ENCODE results near the gene STAB1.

Gene STAB1

DNA sequence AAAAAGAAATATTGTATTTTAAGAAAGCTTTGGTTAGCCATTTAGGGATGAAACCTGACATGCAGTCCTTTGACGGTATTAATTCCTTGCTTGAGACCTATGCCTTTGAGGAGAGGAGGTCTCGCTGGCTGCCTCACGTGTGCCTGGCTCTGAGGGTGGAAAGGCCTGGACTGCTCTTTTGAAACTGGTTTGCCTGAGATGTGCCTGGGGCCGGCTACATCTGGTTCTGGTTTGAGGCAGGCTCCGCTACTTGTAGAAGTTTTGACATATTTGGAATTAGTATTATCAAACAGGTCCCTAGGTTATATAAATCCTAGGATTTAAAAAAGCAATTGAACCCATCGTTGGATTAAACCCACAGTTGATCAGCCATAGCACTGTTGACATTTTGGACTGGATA is 33.3 kb upstream of the STAB1 start:
- no peak for DNase-seq

DNA sequence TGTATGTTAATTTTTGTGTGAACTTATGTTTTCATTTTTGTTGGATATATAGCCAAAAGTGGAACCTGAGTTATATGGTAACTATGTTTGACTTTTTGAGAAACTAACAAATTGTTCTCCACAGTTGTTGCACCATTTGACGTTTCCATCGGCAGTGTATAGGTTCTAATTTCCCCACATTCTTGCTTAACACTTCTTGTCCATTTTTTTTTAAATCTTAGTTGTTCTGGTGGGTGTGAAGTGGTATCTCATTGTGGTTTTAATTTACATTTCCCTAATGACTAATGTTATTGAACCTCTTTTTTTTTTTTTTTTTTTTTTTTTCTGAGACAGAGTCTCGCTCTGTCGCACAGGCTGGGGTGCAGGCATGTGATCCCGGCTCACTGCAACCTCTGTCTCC is 31.7 kb upstream of the STAB1 start:
- DNase-seq, result no peak

DNA sequence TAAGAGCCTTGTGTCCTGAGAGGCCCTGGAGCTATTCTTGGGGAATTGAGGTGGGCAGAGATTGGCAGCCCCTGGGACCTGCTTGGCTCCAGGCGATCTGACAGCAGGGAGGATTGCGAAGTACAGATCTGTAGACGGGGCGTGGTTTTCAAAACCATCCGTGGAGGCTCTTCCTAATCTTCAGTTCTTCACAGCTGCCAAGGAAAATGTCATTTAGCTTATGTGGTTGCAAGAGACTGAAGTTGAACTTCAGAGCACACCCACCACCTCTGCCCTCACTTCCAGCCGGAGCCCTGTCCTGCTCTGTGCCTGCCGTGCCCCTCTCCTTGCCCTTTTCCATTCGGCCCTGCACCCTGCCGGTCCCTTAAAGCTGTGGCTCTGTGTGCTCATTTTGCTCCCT is 26.8 kb upstream of the STAB1 start:
- no peak for DNase-seq

- no peak for DNase-seq
Measured at GRCh38 chr3:52469001-52469400, 26.1 kb upstream of the STAB1 start.

DNA sequence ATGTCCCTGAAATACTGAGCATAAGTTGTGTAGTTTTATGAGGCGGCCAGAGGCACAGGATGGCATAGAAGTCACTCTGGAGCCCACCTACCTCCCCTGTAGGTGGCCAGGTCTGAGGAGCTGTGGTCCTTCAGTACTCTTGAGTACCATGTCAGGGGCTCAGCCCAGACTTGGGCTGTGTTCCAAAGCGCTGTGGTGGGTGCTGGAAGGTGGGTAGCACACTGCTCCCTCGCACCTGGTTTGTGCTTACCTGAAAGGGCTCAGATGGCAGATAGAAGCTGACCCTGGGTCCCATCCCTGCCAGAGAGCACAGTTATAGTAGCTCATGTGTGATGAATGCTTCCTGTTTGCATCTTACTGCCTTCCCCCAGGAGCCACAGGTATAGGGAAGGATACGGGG is 24.2 kb upstream of the STAB1 start:
- DNase-seq, result no peak

DNA sequence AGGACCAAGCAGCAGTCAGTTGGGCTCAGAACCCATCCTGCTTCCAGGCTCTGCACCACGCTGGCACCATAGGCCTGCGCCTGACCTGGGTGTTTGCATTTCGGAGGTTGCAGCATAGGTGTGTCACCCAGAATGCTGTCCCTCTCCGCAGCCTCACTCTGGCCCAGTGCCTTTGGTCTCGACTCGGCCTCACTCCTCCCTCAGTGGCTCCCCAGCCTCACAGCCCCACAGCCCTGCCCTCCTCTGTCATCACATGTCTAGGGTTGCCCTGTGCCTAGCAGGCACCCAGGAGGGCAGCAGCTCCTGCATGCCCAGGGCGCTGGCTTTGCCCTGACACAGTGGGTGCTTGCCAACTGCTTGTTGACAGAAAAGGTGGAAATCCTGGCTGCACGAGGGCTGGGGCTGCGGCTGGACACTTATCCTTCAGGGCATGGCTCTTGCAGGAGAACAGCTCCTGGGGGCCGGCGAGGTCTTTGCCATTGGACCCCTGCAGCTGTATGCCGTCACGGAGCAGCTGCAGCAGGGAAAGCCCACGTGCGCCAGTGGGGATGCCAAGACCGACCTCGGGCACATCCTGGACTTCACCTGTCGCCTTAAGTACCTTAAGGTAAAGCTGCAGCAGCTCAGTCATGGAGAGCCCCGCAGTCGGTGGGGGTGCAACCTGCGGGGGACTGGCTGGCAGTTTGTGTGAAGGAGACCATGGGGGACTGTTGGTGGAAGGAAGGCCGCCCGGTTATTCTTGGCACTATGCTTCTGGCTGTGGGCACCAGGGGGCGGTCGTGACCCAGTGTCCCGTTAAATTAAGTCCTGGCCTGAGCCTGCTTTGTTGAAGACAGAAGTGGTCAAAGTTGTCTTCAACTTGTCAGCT is 23.5 kb upstream of the STAB1 start:
- no peak for DNase-seq

DNA sequence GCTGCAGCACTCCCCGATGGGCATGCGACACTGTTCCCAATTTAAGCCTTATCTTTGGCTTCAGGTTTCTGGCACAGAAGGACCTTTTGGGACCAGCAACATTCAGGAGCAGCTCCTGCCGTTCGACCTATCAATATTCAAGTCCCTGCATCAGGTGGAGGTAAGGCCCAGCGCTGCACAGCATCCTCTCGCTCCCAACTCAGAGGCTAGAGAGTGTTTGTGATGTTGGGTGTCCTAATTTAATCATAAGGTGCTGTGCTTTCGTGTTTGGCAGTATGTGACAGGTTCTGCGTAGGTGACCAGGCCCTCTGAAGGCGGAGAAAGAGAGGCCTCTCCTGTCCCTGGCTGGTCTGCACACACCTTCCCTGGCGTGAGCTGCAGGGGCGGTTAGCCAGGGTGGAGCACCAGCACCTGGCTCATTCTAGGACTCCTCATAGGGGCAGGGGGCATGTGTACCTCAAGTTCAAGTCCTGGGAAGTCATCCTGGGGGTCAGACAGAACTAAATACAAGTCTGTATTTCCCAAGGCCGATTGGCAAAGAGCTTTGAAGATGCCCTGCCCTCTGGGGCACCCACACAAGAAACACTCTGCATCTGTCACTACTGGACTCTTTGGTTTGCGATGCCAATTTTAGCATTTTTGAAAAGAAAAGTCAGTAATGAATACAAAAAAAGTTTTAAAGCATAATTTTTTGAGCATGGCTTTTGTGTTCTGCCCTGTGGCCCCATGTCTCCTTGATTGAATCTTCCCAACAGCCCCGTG is 22.7 kb upstream of the STAB1 start:
- no peak for DNase-seq

- no peak for DNase-seq
Measured at GRCh38 chr3:52473026-52473425, 22.1 kb upstream of the STAB1 start.

- no peak for DNase-seq
Measured at GRCh38 chr3:52477076-52477795, 17.9 kb upstream of the STAB1 start.

DNA sequence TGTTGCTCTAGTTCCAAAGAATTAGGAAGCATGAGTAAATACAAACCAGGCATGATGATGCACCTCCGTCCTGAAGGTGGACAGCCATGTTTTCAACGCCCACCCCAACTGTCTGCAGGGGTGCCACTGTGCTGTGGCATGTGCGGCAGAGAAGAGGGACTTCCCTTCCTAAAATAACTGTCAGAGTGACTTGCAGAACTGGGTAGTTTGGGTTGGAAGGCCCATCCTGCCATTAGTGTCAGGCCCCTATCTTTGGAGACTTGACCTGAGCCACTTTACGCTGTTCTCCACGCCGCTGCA is 17.4 kb upstream of the STAB1 start:
- DNase-seq, result no peak

DNA sequence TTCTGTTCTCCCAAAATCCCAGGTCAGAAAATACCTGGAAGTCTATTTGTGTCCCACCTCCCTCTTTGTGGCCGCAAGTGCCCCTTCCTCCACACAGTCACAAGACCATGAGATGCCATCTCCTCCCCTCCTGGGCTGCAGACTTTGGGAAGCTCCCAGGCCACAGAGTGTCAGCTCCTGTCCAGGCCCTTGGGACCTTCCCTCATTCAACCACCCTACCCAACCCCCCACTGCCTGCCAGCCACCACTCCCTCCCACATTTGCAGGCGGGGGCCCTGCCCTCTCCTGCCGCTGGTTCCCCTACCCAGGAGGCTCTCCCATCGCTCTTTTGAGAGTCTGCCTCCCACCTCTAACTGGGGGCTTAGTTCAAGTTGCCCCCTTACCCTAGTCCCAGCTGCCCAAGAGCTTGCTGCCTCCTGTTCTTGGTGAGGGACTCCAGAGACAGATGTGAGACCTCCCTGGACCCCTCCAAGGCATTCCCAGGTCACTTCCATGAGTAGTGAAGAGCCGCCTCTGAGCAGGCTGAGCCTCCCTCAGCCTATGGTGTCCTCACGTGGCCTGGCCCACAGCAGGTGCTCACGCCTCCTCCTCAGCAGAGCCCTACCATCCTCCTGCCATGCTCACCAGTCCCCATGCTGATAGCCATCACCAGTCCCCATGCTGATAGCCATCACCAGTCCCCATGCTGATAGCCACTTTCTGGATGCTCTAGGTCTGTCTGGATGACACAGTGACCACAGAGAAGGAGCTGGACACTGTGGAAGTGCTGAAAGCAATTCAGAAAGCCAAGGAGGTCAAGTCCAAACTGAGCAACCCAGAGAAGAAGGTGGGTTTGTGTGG is 15.9 kb upstream of the STAB1 start:
- no peak for DNase-seq

GRCh38 chr3:52479877-52480575 is 15.1 kb upstream of the STAB1 start:
- no peak for DNase-seq

DNA sequence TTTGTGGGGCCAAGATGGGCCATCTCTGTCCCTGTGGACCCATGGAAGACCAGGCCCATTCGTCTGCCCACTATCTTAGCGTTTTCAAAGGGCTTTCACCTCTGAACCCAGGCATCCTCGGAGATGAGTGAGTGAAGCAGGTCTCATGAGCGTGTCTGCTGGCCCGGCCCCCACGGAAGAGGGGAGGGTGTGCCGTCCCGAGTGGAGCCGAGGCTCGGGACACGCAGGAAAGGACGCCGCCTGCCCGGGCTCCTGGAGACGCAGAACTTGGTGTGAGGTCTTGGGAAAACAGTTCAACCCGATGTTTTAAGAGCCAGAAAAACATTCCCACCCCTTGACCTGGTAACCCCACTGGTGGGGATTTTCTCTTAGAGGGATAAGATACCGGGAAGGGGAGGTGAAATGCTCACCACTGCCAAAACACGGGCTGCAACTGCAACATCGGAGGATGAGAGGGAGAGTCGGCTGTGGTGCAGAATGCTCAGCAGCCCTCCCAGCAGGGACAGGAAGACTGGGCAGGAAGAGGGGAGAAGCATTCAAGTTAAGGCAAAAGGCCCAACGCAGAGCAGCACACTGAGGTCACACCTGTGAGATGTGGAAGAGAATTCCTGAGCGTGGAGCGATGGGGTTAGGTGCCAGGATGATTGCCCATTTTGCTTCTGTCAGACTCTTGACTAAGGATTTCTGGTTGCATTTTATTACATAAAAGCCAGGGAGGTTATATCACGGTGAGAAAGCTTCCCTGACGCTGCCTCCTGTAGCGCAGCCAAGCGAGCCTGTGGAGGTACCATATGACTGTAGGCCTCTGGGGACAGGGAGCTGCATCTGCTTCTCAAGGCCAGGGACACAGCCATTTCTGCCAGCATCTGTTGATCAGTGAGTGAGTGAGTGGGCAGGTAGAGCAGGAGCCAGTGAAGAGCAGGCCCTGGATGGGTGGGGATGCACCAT is 14.1 kb upstream of the STAB1 start:
- DNase-seq, result no peak

GRCh38 chr3:52481819-52482521 is 13.2 kb upstream of the STAB1 start:
- peak; percentile 71 for DNase-seq

DNA sequence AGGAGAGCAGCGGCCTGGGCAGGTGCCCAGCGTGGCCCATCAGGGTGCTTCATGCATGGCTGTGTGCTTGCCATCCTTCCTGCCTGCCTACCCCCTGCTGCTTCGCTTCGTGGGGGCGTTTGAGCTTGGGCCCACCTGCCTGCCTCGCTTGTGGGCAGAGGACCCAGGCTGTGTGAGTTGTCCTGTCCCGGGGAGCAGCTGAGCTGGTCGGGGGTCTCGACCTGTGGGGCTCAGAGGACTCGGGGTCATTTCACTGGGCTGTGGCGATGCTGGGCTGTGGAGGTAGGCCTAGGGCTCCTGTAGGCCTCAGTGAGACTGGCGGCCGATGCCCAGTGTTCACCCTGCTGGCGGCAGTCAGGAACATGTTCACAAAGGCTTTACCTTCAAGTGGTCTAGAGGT is 12.1 kb upstream of the STAB1 start:
- DNase-seq, result no peak

GRCh38 chr3:52483577-52484381 is 11.4 kb upstream of the STAB1 start:
- no peak for DNase-seq

DNA sequence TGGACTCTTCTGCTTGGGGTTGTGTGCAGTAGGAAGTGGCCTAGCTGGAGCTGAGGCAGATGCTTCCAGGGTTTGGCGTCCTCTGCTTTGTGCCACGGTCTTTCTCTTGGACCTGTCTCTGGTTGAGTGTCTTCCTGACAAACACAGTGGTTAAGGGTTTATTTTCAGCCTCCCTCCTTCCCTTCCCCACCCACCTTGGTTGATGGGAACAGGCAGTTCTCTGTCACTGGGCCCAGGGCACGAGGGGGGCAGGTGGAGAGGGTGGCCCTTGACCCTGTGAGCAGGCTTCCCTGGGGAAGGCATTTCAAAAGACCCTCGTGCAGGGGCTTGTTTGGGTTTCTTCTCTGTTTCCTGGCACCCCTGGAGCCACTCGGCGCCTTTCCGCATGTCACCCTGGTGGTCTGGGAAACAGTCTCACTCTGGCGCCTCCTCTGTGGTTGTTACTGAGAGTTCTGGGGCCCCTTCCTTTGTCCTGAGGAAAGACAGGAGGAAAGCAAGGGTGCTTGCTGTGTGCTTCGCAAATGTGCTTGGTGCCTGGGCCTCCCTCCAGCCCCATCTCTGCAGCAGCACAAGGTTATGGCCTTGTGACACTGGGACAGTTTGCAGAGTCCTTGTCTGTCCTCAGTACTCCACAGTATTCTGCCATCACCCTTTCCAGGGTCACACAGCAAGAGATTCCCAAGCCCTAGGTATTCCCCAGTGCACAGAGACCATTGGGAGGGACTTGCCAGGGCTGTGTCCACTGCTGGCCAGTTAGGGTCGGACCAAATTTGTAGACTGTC is 10.3 kb upstream of the STAB1 start:
- DNase-seq, result no peak

DNA sequence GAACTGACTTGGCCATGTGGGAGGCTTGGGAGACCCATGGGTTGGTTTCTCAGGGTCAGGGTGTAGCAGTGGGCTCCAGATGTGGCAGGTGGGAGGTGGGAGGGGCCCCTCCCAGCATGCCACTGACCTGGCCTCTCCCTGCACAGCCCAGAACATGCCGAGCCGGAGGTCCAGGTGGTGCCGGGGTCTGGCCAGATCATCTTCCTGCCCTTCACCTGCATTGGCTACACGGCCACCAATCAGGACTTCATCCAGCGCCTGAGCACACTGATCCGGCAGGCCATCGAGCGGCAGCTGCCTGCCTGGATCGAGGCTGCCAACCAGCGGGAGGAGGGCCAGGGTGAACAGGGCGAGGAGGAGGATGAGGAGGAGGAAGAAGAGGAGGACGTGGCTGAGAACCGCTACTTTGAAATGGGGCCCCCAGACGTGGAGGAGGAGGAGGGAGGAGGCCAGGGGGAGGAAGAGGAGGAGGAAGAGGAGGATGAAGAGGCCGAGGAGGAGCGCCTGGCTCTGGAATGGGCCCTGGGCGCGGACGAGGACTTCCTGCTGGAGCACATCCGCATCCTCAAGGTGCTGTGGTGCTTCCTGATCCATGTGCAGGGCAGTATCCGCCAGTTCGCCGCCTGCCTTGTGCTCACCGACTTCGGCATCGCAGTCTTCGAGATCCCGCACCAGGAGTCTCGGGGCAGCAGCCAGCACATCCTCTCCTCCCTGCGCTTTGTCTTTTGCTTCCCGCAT is 7.9 kb upstream of the STAB1 start:
- no peak for DNase-seq

All from activated effector memory CD4-positive, alpha-beta T cell treated with anti-CD3 and anti-CD28 coated beads, Interleukin-2, amount 50 U/mL, for 16 hours (primary cell).